Measurements from ENCODE around the gene TSG101.

The TSG101 gene

DNA sequence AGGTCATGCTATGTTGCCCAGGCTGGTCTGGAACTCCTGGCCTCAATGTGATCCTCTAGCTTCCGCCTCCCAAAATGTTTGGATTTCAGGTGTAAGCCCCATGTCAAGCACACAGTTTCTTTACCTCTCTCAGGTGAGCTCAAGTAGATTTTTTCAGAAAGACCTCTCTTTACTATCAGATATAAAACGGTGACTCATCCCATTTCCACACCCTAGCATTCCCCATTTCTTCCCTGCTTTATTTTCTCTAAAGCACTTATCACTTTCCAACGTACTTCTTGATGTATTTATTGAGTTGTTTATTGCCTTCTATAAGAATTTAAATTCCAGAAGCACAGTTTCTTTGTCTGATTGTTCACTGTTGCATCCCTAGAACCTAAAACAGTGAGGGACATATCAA is 3.7 kb downstream of the TSG101 start:
- Histone ChIP-seq H3K9ac (ENCODE audit: low read depth, low read length) (no peak overlapping the region), H3K9me3 (ENCODE audit: control insufficient read depth, insufficient read depth, low read length) (no peaks in the 10 kb centered on the region), H3K36me3 (ENCODE audit: insufficient read depth, low read length) (peaks cover 4% of the 10 kb centered on the region), H3K4me1 (ENCODE audit: insufficient read depth, low read length) (no peaks in the 10 kb centered on the region)

DNA sequence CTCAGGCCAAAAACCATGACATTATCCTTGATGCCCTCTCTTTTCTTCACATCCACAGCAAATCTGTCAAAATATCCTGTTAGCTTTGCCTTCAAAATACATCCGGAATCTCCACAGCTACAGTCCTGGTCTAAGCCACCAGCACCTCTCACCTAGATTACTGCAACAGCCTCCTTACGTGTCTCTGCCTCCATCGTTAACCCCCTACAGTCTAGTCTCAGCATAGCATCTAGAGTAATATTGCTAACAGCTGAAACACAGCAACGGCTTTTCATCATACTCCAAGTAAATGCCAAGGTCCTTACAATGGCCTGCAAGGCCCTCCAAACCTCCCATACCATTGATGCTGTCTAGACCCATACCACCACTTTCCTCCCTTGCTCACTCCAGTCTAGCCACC is 4.4 kb downstream of the TSG101 start:
- Histone ChIP-seq H3K36me3 (ENCODE audit: insufficient read depth, low read length) (peaks cover 4% of the 10 kb centered on the region), H3K4me1 (ENCODE audit: insufficient read depth, low read length) (no peaks in the 10 kb centered on the region), H3K9ac (ENCODE audit: low read depth, low read length) (no peak overlapping the region), H3K9me3 (ENCODE audit: control insufficient read depth, insufficient read depth, low read length) (no peaks in the 10 kb centered on the region)

DNA sequence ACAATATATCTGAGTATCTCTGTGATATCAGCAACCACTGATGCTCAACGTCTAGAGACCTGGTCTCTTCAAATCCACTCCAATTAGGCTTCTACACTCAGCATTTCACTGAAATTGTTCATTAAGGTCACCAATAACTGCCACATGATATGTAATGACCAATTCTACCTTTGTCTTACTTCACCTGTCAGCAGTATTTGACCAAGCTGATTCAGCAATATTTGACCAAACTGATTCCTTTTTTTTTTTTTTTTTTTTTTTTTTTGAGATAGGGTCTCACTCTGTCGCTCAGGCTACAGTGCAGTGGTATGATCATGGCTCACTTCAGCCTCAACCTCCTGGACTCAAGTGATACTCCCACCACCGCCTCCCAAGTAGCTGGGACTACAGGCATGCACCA is 5.6 kb downstream of the TSG101 start:
- Histone ChIP-seq H3K36me3 (ENCODE audit: insufficient read depth, low read length) (peaks cover 4% of the 10 kb centered on the region), H3K9me3 (ENCODE audit: control insufficient read depth, insufficient read depth, low read length) (no peaks in the 10 kb centered on the region), H3K9ac (ENCODE audit: low read depth, low read length) (no peak overlapping the region), H3K4me1 (ENCODE audit: insufficient read depth, low read length) (no peaks in the 10 kb centered on the region)

DNA sequence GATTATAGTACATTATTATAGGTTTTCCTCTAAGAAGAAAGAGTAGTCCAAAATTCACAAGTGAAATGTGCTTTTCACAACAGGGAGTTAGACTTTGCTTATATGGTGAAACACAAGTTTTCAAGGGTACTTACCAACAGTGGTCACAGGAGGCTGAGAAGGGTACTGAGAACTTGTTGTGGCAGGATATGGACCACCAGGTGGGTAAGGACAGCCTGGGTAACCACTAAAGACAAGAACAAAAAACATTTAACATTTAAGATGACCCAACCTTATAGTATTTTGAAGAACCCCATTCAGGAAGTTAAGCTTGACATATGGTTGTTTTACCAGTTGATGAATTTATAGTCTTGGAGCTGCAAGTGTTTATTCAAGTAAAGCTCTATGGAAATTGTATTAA is 24.4 kb downstream of the TSG101 start:
- peaks cover 5% of the 10 kb centered on the region for H3K36me3 ChIP-seq (ENCODE audit: insufficient read depth, low read length)
- H3K9me3 ChIP-seq (ENCODE audit: control insufficient read depth, insufficient read depth, low read length), result no peaks in the 10 kb centered on the region
- no peaks in the 10 kb centered on the region for H3K4me1 ChIP-seq (ENCODE audit: insufficient read depth, low read length)
- H3K9ac ChIP-seq (ENCODE audit: low read depth, low read length), result no peak overlapping the region

DNA sequence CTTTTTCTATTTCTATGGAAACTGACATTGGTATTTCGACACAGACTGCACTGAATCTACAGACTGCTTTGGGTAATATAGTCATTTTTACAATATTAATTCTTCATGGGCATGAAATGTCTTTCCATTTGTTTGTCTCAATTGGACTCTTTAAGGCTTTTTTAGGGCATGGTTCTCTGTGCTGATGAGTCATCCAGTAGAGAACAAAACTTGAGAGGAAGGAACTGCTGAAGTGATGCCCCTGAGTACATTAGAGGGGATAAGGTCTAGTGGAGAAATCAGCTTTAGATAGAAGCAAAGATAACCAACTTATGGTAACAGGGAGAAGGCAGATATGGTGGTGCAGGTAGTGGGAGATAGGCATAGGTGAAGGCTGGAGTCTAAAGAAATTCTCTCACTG is 25.1 kb downstream of the TSG101 start:
- no peaks in the 10 kb centered on the region for H3K4me1 ChIP-seq (ENCODE audit: insufficient read depth, low read length)
- H3K9ac ChIP-seq (ENCODE audit: low read depth, low read length), result no peak overlapping the region
- H3K36me3 ChIP-seq (ENCODE audit: insufficient read depth, low read length), result peaks cover 5% of the 10 kb centered on the region
- no peaks in the 10 kb centered on the region for H3K9me3 ChIP-seq (ENCODE audit: control insufficient read depth, insufficient read depth, low read length)

DNA sequence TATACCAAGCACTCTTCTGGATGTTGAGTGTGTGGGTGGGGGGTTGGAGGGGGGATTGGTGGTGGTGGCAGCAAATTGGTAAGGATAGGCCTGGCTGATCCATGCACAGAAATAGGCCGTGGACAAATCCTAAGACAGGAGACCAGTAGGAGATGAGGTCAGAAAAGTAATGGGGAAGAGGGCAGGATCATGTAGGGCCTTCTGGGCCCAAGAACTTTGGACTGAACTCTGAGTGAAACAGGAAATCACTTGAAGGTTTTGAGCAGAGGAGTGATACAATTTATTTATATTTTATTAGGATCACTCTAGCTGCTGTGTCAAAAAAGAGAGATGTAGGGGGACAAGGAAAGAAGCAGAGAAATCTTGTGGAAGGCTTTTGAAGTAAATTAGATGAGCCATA is 28.7 kb downstream of the TSG101 start:
- Histone ChIP-seq H3K36me3 (ENCODE audit: insufficient read depth, low read length) (peaks cover 5% of the 10 kb centered on the region), H3K4me1 (ENCODE audit: insufficient read depth, low read length) (no peaks in the 10 kb centered on the region), H3K9ac (ENCODE audit: low read depth, low read length) (no peak overlapping the region), H3K9me3 (ENCODE audit: control insufficient read depth, insufficient read depth, low read length) (no peaks in the 10 kb centered on the region)

- no peaks in the 10 kb centered on the region for H3K9me3 ChIP-seq (ENCODE audit: control insufficient read depth, insufficient read depth, low read length)
- peaks cover 5% of the 10 kb centered on the region; the same call in 1 of the 2 replicates for H3K36me3 ChIP-seq (ENCODE audit: insufficient read depth, low read length)
- H3K4me1 ChIP-seq (ENCODE audit: insufficient read depth, low read length), result no peaks in the 10 kb centered on the region
- no peak overlapping the region for H3K9ac ChIP-seq (ENCODE audit: low read depth, low read length)
Observed at GRCh38 chr11:18495703-18496102, 31.0 kb downstream of the TSG101 start.

DNA sequence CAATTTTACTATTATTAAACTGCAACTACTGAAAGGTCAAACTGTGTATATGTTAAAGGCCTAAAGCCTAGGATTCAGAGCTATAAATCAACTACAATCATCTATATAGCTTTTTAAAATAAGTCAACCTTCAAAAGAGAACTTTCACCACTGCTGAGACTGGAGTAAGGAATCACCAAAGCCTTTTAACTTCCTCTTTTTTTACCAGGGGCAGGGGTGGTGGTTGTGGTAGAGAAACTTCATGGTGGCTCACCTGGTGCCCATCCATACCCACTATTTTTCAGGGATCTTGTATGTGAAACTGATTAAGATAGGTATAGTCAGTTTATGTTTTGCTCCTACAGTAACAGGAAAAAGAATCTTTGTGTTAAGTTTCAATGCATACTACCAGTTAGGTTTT is 31.5 kb downstream of the TSG101 start:
- H3K9ac ChIP-seq (ENCODE audit: low read depth, low read length), result no peak overlapping the region
- H3K4me1 ChIP-seq (ENCODE audit: insufficient read depth, low read length), result no peaks in the 10 kb centered on the region
- H3K9me3 ChIP-seq (ENCODE audit: control insufficient read depth, insufficient read depth, low read length), result no peaks in the 10 kb centered on the region
- H3K36me3 ChIP-seq (ENCODE audit: insufficient read depth, low read length), result peaks cover 7% of the 10 kb centered on the region; the same call in 1 of the 2 replicates

DNA sequence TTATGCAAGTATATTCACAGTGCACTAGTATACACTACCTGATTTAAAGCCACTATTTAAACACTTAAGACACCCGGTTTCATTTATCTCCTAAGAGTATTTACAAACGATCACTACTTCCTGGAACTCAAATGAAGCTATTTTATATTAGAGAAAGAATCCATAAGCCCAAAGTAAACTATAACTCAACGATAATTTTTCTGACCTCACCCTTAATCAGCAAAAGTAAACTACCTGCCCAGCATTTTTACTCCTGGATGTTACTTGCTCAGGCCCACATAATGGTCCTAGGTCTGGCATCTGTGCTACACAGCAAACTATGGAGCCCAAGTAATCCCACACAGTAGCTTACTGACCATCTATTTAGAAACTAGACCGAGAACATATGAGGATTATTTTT is 33.4 kb downstream of the TSG101 start:
- no peaks in the 10 kb centered on the region for H3K9me3 ChIP-seq (ENCODE audit: control insufficient read depth, insufficient read depth, low read length)
- no peaks in the 10 kb centered on the region for H3K4me1 ChIP-seq (ENCODE audit: insufficient read depth, low read length)
- no peak overlapping the region for H3K9ac ChIP-seq (ENCODE audit: low read depth, low read length)
- H3K36me3 ChIP-seq (ENCODE audit: insufficient read depth, low read length), result peaks cover 5% of the 10 kb centered on the region

DNA sequence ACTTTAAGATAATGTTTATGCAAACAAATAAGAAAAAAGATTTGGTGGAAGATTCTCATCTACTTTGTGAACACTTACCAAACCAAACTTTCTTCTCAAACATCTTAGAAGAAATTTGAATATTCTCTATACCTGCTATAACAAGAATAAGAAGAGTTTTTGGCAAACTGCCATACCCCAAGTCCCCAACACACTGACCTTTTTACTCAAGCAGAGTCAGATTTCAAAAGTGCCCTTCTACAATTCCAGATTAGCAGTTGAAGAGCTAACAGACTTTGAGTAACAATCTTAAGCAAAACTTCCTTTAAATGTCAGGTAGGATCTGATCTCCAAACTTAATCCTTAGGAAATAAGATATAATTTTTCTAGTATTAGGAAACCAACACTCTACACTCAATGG is 33.9 kb downstream of the TSG101 start:
- no peaks in the 10 kb centered on the region for H3K9me3 ChIP-seq (ENCODE audit: control insufficient read depth, insufficient read depth, low read length)
- H3K9ac ChIP-seq (ENCODE audit: low read depth, low read length), result no peak overlapping the region
- H3K4me1 ChIP-seq (ENCODE audit: insufficient read depth, low read length), result no peaks in the 10 kb centered on the region
- peaks cover 5% of the 10 kb centered on the region; the same call in 1 of the 2 replicates for H3K36me3 ChIP-seq (ENCODE audit: insufficient read depth, low read length)

DNA sequence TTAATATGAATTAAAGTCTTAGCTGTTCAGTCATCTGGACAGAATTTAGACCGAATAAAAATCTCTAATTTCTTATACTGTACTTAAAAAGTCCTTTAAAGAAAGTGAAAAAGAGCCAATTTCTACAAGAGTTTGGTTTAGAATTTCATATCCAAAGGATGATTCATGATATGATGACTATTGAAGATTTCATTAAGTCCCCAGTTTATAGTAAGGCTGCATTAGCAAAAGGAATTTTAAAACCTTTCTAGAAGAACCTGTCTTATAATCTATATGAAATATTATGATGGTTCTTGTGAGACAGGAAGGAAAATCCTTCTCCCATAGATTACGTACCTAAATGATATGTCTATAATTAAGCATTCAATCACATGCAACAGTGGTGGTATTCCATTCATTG is 34.8 kb downstream of the TSG101 start:
- H3K9me3 ChIP-seq (ENCODE audit: control insufficient read depth, insufficient read depth, low read length), result no peaks in the 10 kb centered on the region
- no peaks in the 10 kb centered on the region for H3K4me1 ChIP-seq (ENCODE audit: insufficient read depth, low read length)
- peaks cover 5% of the 10 kb centered on the region; the same call in 1 of the 2 replicates for H3K36me3 ChIP-seq (ENCODE audit: insufficient read depth, low read length)
- H3K9ac ChIP-seq (ENCODE audit: low read depth, low read length), result no peak overlapping the region

DNA sequence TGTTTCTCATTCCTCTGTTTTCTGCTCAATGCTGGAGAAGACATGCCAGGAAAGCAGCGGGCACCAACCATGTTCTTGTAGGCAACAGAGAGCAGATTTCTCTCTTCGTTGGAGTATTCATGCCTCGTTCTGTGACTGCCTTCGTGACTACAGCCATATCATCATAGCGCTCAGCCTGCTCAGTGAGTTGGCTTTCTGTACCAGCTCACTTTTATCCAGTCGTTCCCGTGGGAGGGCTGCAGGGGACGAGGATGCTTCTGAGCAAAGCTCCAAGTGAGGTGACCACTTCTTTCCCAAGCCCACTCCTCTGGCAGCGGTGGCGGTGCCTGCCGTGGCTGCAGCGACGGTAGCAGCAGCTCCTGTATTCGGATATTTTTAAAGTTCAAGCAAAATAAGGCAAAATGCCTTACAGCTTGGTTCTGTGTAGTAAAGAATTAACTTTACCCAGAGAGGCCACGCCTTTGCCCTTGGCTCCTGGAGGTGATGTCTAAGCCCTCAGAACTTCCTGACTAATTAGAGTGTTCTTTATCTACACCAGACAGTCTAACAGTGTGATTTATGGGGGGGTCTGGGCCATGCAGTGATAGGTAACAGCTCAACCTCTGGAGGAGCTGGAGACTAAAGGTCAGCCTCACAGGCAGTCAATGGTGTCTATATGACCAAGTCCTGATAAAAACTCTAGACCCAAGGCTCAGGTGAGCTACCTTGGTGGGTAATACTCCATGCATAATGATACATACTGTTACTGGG is 35.8 kb downstream of the TSG101 start:
- no peaks in the 10 kb centered on the region for H3K4me1 ChIP-seq (ENCODE audit: insufficient read depth, low read length)
- H3K36me3 ChIP-seq (ENCODE audit: insufficient read depth, low read length), result peaks cover 5% of the 10 kb centered on the region; the same call in 1 of the 2 replicates

DNA sequence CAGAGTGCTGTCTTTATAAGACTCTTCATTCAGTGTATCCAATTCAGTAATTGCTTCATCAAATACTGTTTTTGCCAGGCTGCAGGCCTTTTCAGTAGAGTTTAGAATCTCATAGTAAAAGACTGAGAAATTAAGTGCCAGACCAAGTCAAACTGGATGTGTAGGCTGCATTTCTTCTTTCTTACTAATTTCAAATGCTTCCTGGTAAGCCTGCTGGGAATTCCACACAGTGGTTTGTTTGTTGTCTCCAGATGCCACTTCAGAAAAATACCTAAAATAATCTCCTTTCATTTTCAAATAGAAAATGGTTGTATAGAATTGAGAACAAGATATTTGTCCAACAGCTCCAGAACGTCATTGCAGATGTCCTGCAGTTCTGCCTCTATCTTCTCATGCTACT is 36.4 kb downstream of the TSG101 start:
- Histone ChIP-seq H3K4me1 (ENCODE audit: insufficient read depth, low read length) (no peaks in the 10 kb centered on the region), H3K9ac (ENCODE audit: low read depth, low read length) (no peak overlapping the region), H3K9me3 (ENCODE audit: control insufficient read depth, insufficient read depth, low read length) (no peaks in the 10 kb centered on the region), H3K36me3 (ENCODE audit: insufficient read depth, low read length) (peaks cover 5% of the 10 kb centered on the region; the same call in 1 of the 2 replicates)

More for the DNA sequence above, 35.8 kb downstream of the TSG101 start:
- no peaks in the 10 kb centered on the region for H3K9me3 ChIP-seq (ENCODE audit: control insufficient read depth, insufficient read depth, low read length)
- no peak overlapping the region for H3K9ac ChIP-seq (ENCODE audit: low read depth, low read length)

- Histone ChIP-seq H3K9ac (ENCODE audit: low read depth, low read length) (no peak overlapping the region), H3K36me3 (ENCODE audit: insufficient read depth, low read length) (peaks cover 22% of the 10 kb centered on the region)
Observed at GRCh38 chr11:18485913-18486528, 40.7 kb downstream of the TSG101 start.

GRCh38 chr11:18479063-18479462 is 47.7 kb downstream of the TSG101 start:
- H3K9ac ChIP-seq (ENCODE audit: low read depth, low read length), result no peak overlapping the region
- H3K4me1 ChIP-seq (ENCODE audit: insufficient read depth, low read length), result no peaks in the 10 kb centered on the region
- H3K36me3 ChIP-seq (ENCODE audit: insufficient read depth, low read length), result peaks cover 25% of the 10 kb centered on the region
- H3K9me3 ChIP-seq (ENCODE audit: control insufficient read depth, insufficient read depth, low read length), result no peaks in the 10 kb centered on the region

More at GRCh38 chr11:18485913-18486528, 40.7 kb downstream of the TSG101 start:
- Histone ChIP-seq H3K4me1 (ENCODE audit: insufficient read depth, low read length) (no peaks in the 10 kb centered on the region), H3K9me3 (ENCODE audit: control insufficient read depth, insufficient read depth, low read length) (no peaks in the 10 kb centered on the region)
